Measurements from ENCODE around the gene CBARP.

CBARP gene

GRCh38 chr19:1285737-1286360 is 48.0 kb upstream of the CBARP start, which contains the start of gene EFNA2:
TSS of gene EFNA2 (plus strand) at chr19:1285873. CDS start at chr19:1286169, 296 bp downstream.
- H3K36me3 ChIP-seq (ENCODE audit: control insufficient read depth in 2 of 2, insufficient read depth in 1 of 2, low read length in 2 of 2), result no peaks in the 10 kb centered on the region
- POLR2A ChIA-PET, result no interaction called here
- no peaks in the 10 kb centered on the region for H3K9me3 ChIP-seq (ENCODE audit: control insufficient read depth, insufficient read depth, low read depth, low read length)
- peak within 1 kb of the TSS; percentile 34 for H3K4me3 ChIP-seq (ENCODE audit: low read depth, low read length)
- peaks cover 5% of the 10 kb centered on the region for H3K4me1 ChIP-seq (ENCODE audit: control insufficient read depth, insufficient read depth, low read length)
- CTCF ChIA-PET, result interaction anchor here (0.6 to 1.0 kb wide), 3 partner anchors 20 to 86 kb away, joined by 3 to 6 read pairs (median 5); no protein-coding TSS in a partner anchor
- peak within 1 kb of the TSS; percentile 9; the same call in 1 of the 2 replicates for H3K27ac ChIP-seq (ENCODE audit: extremely low read depth, low read depth, low read length)
- TF ChIP-seq ZNF843 (tag by site-specific recombination; IDR thresholded peaks at IDR 0.05) (no peak), ZNF654 (tag by site-specific recombination; IDR thresholded peaks at IDR 0.05; ENCODE audit: low read depth) (no peak), ZNF776 (tag by site-specific recombination; IDR thresholded peaks at IDR 0.05; ENCODE audit: borderline replicate concordance) (no peak), ZNF112 (tag by site-specific recombination; IDR thresholded peaks at IDR 0.05) (no peak), SP7 (tag by site-specific recombination; IDR thresholded peaks at IDR 0.05) (no peak), ZNF24 (tag by site-specific recombination; IDR thresholded peaks at IDR 0.05) (no peak), GLI4 (tag by site-specific recombination; IDR thresholded peaks at IDR 0.05) (no peak), ZBTB11 (tag by site-specific recombination; conservative IDR thresholded peaks at IDR 0.05; ENCODE audit: low read depth) (no peak), ZNF629 (tag by site-specific recombination; IDR thresholded peaks at IDR 0.05) (no peak), ZNF624 (tag by site-specific recombination; IDR thresholded peaks at IDR 0.05) (no peak), ZFP41 (tag by site-specific recombination; IDR thresholded peaks at IDR 0.05; ENCODE audit: borderline replicate concordance) (no peak), PRDM1 (tag by site-specific recombination; IDR thresholded peaks at IDR 0.05) (no peak), KLF10 (tag by site-specific recombination; IDR thresholded peaks at IDR 0.05) (no peak), ZNF157 (tag by site-specific recombination; IDR thresholded peaks at IDR 0.05) (no peak)
- TF ChIP-seq, protein P1, sequence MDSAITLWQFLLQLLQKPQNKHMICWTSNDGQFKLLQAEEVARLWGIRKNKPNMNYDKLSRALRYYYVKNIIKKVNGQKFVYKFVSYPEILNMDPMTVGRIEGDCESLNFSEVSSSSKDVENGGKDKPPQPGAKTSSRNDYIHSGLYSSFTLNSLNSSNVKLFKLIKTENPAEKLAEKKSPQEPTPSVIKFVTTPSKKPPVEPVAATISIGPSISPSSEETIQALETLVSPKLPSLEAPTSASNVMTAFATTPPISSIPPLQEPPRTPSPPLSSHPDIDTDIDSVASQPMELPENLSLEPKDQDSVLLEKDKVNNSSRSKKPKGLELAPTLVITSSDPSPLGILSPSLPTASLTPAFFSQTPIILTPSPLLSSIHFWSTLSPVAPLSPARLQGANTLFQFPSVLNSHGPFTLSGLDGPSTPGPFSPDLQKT (IDR thresholded peaks at IDR 0.05; ENCODE audit: borderline replicate concordance, low read depth, low read length), result no peak
- TF ChIP-seq, protein P2, sequence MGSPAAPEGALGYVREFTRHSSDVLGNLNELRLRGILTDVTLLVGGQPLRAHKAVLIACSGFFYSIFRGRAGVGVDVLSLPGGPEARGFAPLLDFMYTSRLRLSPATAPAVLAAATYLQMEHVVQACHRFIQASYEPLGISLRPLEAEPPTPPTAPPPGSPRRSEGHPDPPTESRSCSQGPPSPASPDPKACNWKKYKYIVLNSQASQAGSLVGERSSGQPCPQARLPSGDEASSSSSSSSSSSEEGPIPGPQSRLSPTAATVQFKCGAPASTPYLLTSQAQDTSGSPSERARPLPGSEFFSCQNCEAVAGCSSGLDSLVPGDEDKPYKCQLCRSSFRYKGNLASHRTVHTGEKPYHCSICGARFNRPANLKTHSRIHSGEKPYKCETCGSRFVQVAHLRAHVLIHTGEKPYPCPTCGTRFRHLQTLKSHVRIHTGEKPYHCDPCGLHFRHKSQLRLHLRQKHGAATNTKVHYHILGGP (tag by site-specific recombination; IDR thresholded peaks at IDR 0.05), result no peak

GRCh38 chr19:1284979-1285736 is 47.4 kb upstream of the CBARP start:
- ChIA-PET CTCF (interaction anchor here (0.6 to 1.7 kb wide), 5 partner anchors 19 to 152 kb away, joined by 3 to 7 read pairs (median 5); no protein-coding TSS in a partner anchor), POLR2A (interaction anchor here (0.8 to 3.3 kb wide), 3 partner anchors 16 to 97 kb away, joined by 3 to 25 read pairs (median 5); partner anchors contain the start of gene CIRBP)
- Histone ChIP-seq H3K4me3 (ENCODE audit: low read depth, low read length) (no peak overlapping the region), H3K27ac (ENCODE audit: extremely low read depth, low read depth, low read length) (no peak overlapping the region), H3K4me1 (ENCODE audit: control insufficient read depth, insufficient read depth, low read length) (peaks cover 5% of the 10 kb centered on the region), H3K36me3 (ENCODE audit: control insufficient read depth in 2 of 2, insufficient read depth in 1 of 2, low read length in 2 of 2) (peaks cover 0 to 3% of the 10 kb centered on the region in 2 experiments; a peak in 1 of 3 replicates), H3K9me3 (ENCODE audit: control insufficient read depth, insufficient read depth, low read depth, low read length) (no peaks in the 10 kb centered on the region)
- TF ChIP-seq GFI1B (tag by site-specific recombination; IDR thresholded peaks at IDR 0.05) (no peak), ZNF561 (tag by site-specific recombination; IDR thresholded peaks at IDR 0.05; ENCODE audit: borderline replicate concordance) (no peak), HOXC10 (CRISPR knock-in tag; IDR thresholded peaks at IDR 0.05) (no peak), ZNF146 (tag by site-specific recombination; IDR thresholded peaks at IDR 0.05) (no peak), ZNF221 (tag by site-specific recombination; IDR thresholded peaks at IDR 0.05; ENCODE audit: borderline replicate concordance) (no peak), ZNF341 (tag by site-specific recombination; IDR thresholded peaks at IDR 0.05; ENCODE audit: low read depth) (peak; percentile 50), ZNF302 (tag by site-specific recombination; IDR thresholded peaks at IDR 0.05; ENCODE audit: low read depth) (no peak), ZNF23 (tag by site-specific recombination; IDR thresholded peaks at IDR 0.05; ENCODE audit: borderline replicate concordance) (no peak), ZNF335 (tag by site-specific recombination; conservative IDR thresholded peaks at IDR 0.05) (peak; percentile 76), ZNF791 (tag by site-specific recombination; IDR thresholded peaks at IDR 0.05) (no peak), SETDB1 (IDR thresholded peaks at IDR 0.05; ENCODE audit: insufficient read length, low read length) (no peak), GLIS1 (tag by site-specific recombination; IDR thresholded peaks at IDR 0.05) (peak; percentile 84)
- TF ChIP-seq, protein P3, sequence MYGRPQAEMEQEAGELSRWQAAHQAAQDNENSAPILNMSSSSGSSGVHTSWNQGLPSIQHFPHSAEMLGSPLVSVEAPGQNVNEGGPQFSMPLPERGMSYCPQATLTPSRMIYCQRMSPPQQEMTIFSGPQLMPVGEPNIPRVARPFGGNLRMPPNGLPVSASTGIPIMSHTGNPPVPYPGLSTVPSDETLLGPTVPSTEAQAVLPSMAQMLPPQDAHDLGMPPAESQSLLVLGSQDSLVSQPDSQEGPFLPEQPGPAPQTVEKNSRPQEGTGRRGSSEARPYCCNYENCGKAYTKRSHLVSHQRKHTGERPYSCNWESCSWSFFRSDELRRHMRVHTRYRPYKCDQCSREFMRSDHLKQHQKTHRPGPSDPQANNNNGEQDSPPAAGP (tag by site-specific recombination; IDR thresholded peaks at IDR 0.05), result no peak

Data from HEK293 (cell line).